ENCODE data around the gene ADAM10. TPM values are rescaled to one million over a fixed set of nuclear protein-coding genes. Genes with fewer than 3 reads are reported as not detected.
"Not testable (repeated sequence)": the region's sequence is repeated elsewhere in the genome, so short reads cannot be mapped to it uniquely, and the experiment has no call there.

ADAM10 gene
- total RNA-seq, 8 experiments from 2014 or later, result 38.5 to 110 (median 73.6) TPM

- Histone ChIP-seq H3K27ac (peak within 1 kb of the TSS; percentile 92 to 97), H3K4me3 (peak within 1 kb of the TSS; percentile 67 to 90 (median 74)), H3K4me1 (replicated peaks in 1 of 2) (peaks cover 2 to 27% of the 10 kb centered on the region in 2 donors)
- in situ Hi-C loops (cut with MboI; ENCODE audit: low pct_unique_long_range_greater_than_20kb in 2 of 9, low sequenced_read_pairs in 9 of 9, unreplicated experiment in 9 of 9), result no loop called here
- peak; percentile 89 to 94 (median 92) for ATAC-seq (replicated peaks in 6 of 8)
- WGBS, 10 experiments, result 0 to 3% (median 2%) methylated on average over 2 to 10 of the region's 75 CpGs; no CpG with 5 or more reads in 6 of the 10 experiments
These were observed 21.5 kb upstream of the ADAM10 start, which contains the start of gene MINDY2 for GRCh38 chr15:58770857-58771620. Gene MINDY2 (plus strand): TSS chr15:58771302. CDS start chr15:58771396, 94 bp downstream.

GRCh38 chr15:58770519-58770856 is 21.0 kb upstream of the ADAM10 start:
- WGBS, 10 experiments, result 0 to 6% (median 3%) methylated on average over 2 to 9 of the region's 9 CpGs; no CpG with 5 or more reads in 1 of the 10 experiments
- Histone ChIP-seq H3K27ac (peak overlapping the region; percentile 82 to 85), H3K4me1 (replicated peaks in 1 of 2) (peaks cover 2 to 23% of the 10 kb centered on the region in 2 donors), H3K4me3 (peak overlapping the region; percentile 33 to 90 (median 74))
- in situ Hi-C loops (cut with MboI; ENCODE audit: low pct_unique_long_range_greater_than_20kb in 2 of 9, low sequenced_read_pairs in 9 of 9, unreplicated experiment in 9 of 9), result no loop called here
- ATAC-seq (replicated peaks in 6 of 8), result peak; percentile 18 to 53 (median 38)

GRCh38 chr15:58768601-58769004 is 19.1 kb upstream of the ADAM10 start:
- H3K4me3 ChIP-seq; in situ Hi-C loops (cut with MboI; ENCODE audit: low pct_unique_long_range_greater_than_20kb in 2 of 9, low sequenced_read_pairs in 9 of 9, unreplicated experiment in 9 of 9); ATAC-seq (replicated peaks in 6 of 8); H3K4me1 ChIP-seq (replicated peaks in 1 of 2); H3K27ac ChIP-seq: not testable (repeated sequence)
- WGBS, 10 experiments, result 70 to 92% (median 82%) methylated on average over 1 to 6 of the region's 7 CpGs; no CpG with 5 or more reads in 4 of the 10 experiments

- no peak overlapping the region for H3K27ac ChIP-seq
- no peak for ATAC-seq (replicated peaks in 6 of 8)
- WGBS, 10 experiments, result 40 to 100% (median 87%) methylated on average over 1 to 5 of the region's 5 CpGs; no CpG with 5 or more reads in 2 of the 10 experiments
- H3K4me3 ChIP-seq, result no peak overlapping the region
- in situ Hi-C loops (cut with MboI; ENCODE audit: low pct_unique_long_range_greater_than_20kb in 2 of 9, low sequenced_read_pairs in 9 of 9, unreplicated experiment in 9 of 9), result no loop called here
- peaks cover 2 to 8% of the 10 kb centered on the region in 2 donors for H3K4me1 ChIP-seq (replicated peaks in 1 of 2)
These were observed 16.8 kb upstream of the ADAM10 start for GRCh38 chr15:58766290-58766689.

GRCh38 chr15:58764468-58764867 is 15.0 kb upstream of the ADAM10 start:
- Histone ChIP-seq H3K4me3 (no peak overlapping the region), H3K27ac (no peak overlapping the region), H3K4me1 (replicated peaks in 1 of 2) (peaks cover under 1 to 1% of the 10 kb centered on the region in 2 donors)
- in situ Hi-C loops (cut with MboI; ENCODE audit: low pct_unique_long_range_greater_than_20kb in 2 of 9, low sequenced_read_pairs in 9 of 9, unreplicated experiment in 9 of 9), result no loop called here
- no peak for ATAC-seq (replicated peaks in 6 of 8)
- 0 to 100% (median 78%) methylated on average over 1 to 5 of the region's 5 CpGs for WGBS, 10 experiments

- 54 to 100% (median 95%) methylated on average over 1 of the region's 1 CpG; no CpG with 5 or more reads in 2 of the 10 experiments for WGBS, 10 experiments
- Histone ChIP-seq H3K27ac (no peak overlapping the region), H3K4me1 (replicated peaks in 1 of 2) (no peaks in the 10 kb centered on the region), H3K4me3 (no peak overlapping the region)
- in situ Hi-C loops (cut with MboI; ENCODE audit: low pct_unique_long_range_greater_than_20kb in 2 of 9, low sequenced_read_pairs in 9 of 9, unreplicated experiment in 9 of 9), result no loop called here
- ATAC-seq (replicated peaks in 6 of 8), result no peak
These were observed 13.2 kb upstream of the ADAM10 start for GRCh38 chr15:58762731-58763130.

- no peak overlapping the region for H3K4me3 ChIP-seq
- no peaks in the 10 kb centered on the region for H3K4me1 ChIP-seq (replicated peaks in 1 of 2)
- no peak overlapping the region for H3K27ac ChIP-seq
- in situ Hi-C loops (cut with MboI; ENCODE audit: low pct_unique_long_range_greater_than_20kb in 2 of 9, low sequenced_read_pairs in 9 of 9, unreplicated experiment in 9 of 9), result no loop called here
- no peak for ATAC-seq (replicated peaks in 6 of 8)
These were observed 12.8 kb upstream of the ADAM10 start for GRCh38 chr15:58762285-58762684.

- no peak for ATAC-seq (replicated peaks in 6 of 8)
- 100% methylated on average over 1 of the region's 1 CpG; no CpG with 5 or more reads in 5 of the 10 experiments for WGBS, 10 experiments
- no peaks in the 10 kb centered on the region for H3K4me1 ChIP-seq (replicated peaks in 1 of 2)
- in situ Hi-C loops (cut with MboI; ENCODE audit: low pct_unique_long_range_greater_than_20kb in 2 of 9, low sequenced_read_pairs in 9 of 9, unreplicated experiment in 9 of 9), result no loop called here
- H3K4me3 ChIP-seq, result no peak overlapping the region
- H3K27ac ChIP-seq, result no peak overlapping the region
These were observed 11.5 kb upstream of the ADAM10 start for GRCh38 chr15:58761010-58761388.

GRCh38 chr15:58760385-58761009 is 11.0 kb upstream of the ADAM10 start:
- 47 to 98% (median 85%) methylated on average over 4 to 7 of the region's 7 CpGs for WGBS, 10 experiments
- ATAC-seq (replicated peaks in 6 of 8), result no peak
- Histone ChIP-seq H3K4me3 (no peak overlapping the region), H3K27ac (no peak overlapping the region), H3K4me1 (replicated peaks in 1 of 2) (no peaks in the 10 kb centered on the region)
- in situ Hi-C loops (cut with MboI; ENCODE audit: low pct_unique_long_range_greater_than_20kb in 2 of 9, low sequenced_read_pairs in 9 of 9, unreplicated experiment in 9 of 9), result no loop called here

- WGBS, 10 experiments, result 11 to 72% (median 38%) methylated on average over 1 to 3 of the region's 3 CpGs; no CpG with 5 or more reads in 2 of the 10 experiments
- Histone ChIP-seq H3K4me1 (replicated peaks in 1 of 2) (no peaks in the 10 kb centered on the region), H3K27ac (no peak overlapping the region), H3K4me3 (no peak overlapping the region)
- in situ Hi-C loops (cut with MboI; ENCODE audit: low pct_unique_long_range_greater_than_20kb in 2 of 9, low sequenced_read_pairs in 9 of 9, unreplicated experiment in 9 of 9), result no loop called here
- ATAC-seq (replicated peaks in 6 of 8), result peak in 1 of 8 experiments; percentile 19
These were observed 8.6 kb upstream of the ADAM10 start for GRCh38 chr15:58758141-58758540.

- Histone ChIP-seq H3K4me3 (no peak overlapping the region), H3K27ac (no peak overlapping the region), H3K4me1 (replicated peaks in 1 of 2) (no peaks in the 10 kb centered on the region)
- in situ Hi-C loops (cut with MboI; ENCODE audit: low pct_unique_long_range_greater_than_20kb in 2 of 9, low sequenced_read_pairs in 9 of 9, unreplicated experiment in 9 of 9), result no loop called here
- ATAC-seq (replicated peaks in 6 of 8), result no peak
- WGBS, 10 experiments, result 0 to 90% (median 77%) methylated on average over 1 to 6 of the region's 6 CpGs; no CpG with 5 or more reads in 1 of the 10 experiments
These were observed 6.4 kb upstream of the ADAM10 start for GRCh38 chr15:58755956-58756355.

GRCh38 chr15:58755350-58755749 is 5.8 kb upstream of the ADAM10 start:
- 80 to 100% (median 90%) methylated on average over 2 to 3 of the region's 3 CpGs; no CpG with 5 or more reads in 7 of the 10 experiments for WGBS, 10 experiments
- H3K27ac ChIP-seq, result no peak overlapping the region
- ATAC-seq (replicated peaks in 6 of 8), result no peak
- H3K4me1 ChIP-seq (replicated peaks in 1 of 2), result no peaks in the 10 kb centered on the region
- H3K4me3 ChIP-seq, result no peak overlapping the region
- in situ Hi-C loops (cut with MboI; ENCODE audit: low pct_unique_long_range_greater_than_20kb in 2 of 9, low sequenced_read_pairs in 9 of 9, unreplicated experiment in 9 of 9), result no loop called here

- WGBS, 10 experiments, result 22 to 92% (median 82%) methylated on average over 1 to 3 of the region's 3 CpGs; no CpG with 5 or more reads in 1 of the 10 experiments
- in situ Hi-C loops (cut with MboI; ENCODE audit: low pct_unique_long_range_greater_than_20kb in 2 of 9, low sequenced_read_pairs in 9 of 9, unreplicated experiment in 9 of 9), result no loop called here
- no peak for ATAC-seq (replicated peaks in 6 of 8)
- Histone ChIP-seq H3K4me3 (no peak overlapping the region), H3K4me1 (replicated peaks in 1 of 2) (no peaks in the 10 kb centered on the region), H3K27ac (no peak overlapping the region)
These were observed 3.2 kb upstream of the ADAM10 start for GRCh38 chr15:58752716-58753115.

Measured in motor neuron (in vitro differentiated cells).